ENCODE data around the gene ARRDC1.

- TF ChIP-seq, protein P1, sequence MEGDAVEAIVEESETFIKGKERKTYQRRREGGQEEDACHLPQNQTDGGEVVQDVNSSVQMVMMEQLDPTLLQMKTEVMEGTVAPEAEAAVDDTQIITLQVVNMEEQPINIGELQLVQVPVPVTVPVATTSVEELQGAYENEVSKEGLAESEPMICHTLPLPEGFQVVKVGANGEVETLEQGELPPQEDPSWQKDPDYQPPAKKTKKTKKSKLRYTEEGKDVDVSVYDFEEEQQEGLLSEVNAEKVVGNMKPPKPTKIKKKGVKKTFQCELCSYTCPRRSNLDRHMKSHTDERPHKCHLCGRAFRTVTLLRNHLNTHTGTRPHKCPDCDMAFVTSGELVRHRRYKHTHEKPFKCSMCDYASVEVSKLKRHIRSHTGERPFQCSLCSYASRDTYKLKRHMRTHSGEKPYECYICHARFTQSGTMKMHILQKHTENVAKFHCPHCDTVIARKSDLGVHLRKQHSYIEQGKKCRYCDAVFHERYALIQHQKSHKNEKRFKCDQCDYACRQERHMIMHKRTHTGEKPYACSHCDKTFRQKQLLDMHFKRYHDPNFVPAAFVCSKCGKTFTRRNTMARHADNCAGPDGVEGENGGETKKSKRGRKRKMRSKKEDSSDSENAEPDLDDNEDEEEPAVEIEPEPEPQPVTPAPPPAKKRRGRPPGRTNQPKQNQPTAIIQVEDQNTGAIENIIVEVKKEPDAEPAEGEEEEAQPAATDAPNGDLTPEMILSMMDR (IDR thresholded peaks at IDR 0.05) = no peak
- TF ChIP-seq POLR2AphosphoS5 (IDR thresholded peaks at IDR 0.05; ENCODE audit: low read depth, low read length) = no peak
- no peak for TF ChIP-seq SIN3A (IDR thresholded peaks at IDR 0.05; ENCODE audit: borderline replicate concordance, insufficient read depth, low read depth, low read length)
- TF ChIP-seq, protein P2, sequence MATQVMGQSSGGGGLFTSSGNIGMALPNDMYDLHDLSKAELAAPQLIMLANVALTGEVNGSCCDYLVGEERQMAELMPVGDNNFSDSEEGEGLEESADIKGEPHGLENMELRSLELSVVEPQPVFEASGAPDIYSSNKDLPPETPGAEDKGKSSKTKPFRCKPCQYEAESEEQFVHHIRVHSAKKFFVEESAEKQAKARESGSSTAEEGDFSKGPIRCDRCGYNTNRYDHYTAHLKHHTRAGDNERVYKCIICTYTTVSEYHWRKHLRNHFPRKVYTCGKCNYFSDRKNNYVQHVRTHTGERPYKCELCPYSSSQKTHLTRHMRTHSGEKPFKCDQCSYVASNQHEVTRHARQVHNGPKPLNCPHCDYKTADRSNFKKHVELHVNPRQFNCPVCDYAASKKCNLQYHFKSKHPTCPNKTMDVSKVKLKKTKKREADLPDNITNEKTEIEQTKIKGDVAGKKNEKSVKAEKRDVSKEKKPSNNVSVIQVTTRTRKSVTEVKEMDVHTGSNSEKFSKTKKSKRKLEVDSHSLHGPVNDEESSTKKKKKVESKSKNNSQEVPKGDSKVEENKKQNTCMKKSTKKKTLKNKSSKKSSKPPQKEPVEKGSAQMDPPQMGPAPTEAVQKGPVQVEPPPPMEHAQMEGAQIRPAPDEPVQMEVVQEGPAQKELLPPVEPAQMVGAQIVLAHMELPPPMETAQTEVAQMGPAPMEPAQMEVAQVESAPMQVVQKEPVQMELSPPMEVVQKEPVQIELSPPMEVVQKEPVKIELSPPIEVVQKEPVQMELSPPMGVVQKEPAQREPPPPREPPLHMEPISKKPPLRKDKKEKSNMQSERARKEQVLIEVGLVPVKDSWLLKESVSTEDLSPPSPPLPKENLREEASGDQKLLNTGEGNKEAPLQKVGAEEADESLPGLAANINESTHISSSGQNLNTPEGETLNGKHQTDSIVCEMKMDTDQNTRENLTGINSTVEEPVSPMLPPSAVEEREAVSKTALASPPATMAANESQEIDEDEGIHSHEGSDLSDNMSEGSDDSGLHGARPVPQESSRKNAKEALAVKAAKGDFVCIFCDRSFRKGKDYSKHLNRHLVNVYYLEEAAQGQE (IDR thresholded peaks at IDR 0.05; ENCODE audit: insufficient read depth in 1 of 2, low read depth in 2 of 2, low read length in 1 of 2) = no peak
These were observed 24.5 kb upstream of the ARRDC1 start for GRCh38 chr9:137580954-137581322.
